Measurements from ENCODE around the gene SNAP47.

DNA sequence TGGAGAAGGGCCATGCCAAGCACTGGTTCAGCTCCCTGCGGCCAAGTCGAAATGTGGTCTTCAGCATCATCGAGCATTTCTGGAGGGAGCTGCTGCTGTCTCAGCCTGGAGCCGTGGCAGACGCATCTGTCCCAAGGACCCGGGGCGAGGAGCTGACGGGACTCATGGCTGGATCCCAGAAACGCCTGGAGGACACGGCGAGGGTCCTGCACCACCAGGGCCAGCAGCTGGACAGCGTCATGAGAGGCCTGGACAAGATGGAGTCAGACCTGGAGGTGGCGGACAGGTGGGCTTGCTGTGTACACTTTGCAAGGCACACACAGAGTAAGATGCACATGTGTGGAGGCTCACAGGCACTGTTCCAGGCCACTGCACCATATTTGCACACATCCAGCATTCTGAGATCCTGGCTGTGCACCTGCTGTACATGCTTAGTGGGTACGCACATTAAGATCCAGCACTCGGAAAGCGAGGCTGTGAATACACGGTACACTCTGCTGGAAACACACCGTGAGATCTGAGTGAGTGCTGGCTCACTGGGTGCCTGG, 12.8 kb downstream of the SNAP47 start:
- TF ChIP-seq GATA3 (IDR thresholded peaks at IDR 0.05; ENCODE audit: low read depth, low read length) (no peak), GATA2 (IDR thresholded peaks at IDR 0.05; ENCODE audit: low read depth, low read length) (no peak)

All from SH-SY5Y (cell line).